Kidney tubule cell (primary cell): ENCODE results near the gene CBLN3.

ENCODE experiments used
- DNase-seq: peaks from one replicate; pipeline ENCODE4 v3.0.0-alpha.2; 2018; ENCODE audit warnings: low spot score

CBLN3 gene

DNA sequence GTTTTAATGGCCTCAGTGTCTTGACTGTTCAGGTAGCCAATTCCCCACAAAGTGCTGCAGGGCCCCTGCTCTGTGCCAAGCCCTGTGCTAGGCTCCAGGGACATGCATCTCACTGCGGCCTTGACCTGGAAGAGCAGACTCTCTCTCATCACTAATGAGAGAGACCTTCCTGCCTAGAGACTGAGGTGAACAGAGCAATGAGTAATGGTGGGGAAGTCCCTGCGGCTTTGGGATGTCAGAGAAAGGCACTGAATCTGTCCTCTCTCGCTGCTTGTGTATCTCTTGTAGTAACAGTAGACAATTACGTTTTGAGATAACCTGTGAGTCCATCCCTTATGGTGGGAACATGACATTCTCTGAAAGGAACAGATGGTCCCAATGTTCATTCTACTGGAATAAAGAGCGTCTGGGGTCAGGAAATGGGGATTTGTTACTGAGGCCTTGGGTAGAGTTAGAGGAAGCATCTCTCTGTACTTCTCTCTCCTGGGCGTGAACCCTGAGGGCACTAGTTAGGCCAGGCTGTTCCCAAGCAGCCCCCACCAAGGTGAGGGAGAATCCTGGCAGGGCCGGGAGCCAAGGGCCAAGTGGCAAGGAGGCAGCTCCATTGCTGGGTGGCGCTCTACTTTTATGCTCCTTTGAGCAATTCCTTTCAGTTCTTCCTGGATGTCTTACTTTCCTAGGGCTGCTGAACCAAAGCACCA lies 48.0 kb downstream of the CBLN3 start:
- DNase-seq, result peak; percentile 28

DNA sequence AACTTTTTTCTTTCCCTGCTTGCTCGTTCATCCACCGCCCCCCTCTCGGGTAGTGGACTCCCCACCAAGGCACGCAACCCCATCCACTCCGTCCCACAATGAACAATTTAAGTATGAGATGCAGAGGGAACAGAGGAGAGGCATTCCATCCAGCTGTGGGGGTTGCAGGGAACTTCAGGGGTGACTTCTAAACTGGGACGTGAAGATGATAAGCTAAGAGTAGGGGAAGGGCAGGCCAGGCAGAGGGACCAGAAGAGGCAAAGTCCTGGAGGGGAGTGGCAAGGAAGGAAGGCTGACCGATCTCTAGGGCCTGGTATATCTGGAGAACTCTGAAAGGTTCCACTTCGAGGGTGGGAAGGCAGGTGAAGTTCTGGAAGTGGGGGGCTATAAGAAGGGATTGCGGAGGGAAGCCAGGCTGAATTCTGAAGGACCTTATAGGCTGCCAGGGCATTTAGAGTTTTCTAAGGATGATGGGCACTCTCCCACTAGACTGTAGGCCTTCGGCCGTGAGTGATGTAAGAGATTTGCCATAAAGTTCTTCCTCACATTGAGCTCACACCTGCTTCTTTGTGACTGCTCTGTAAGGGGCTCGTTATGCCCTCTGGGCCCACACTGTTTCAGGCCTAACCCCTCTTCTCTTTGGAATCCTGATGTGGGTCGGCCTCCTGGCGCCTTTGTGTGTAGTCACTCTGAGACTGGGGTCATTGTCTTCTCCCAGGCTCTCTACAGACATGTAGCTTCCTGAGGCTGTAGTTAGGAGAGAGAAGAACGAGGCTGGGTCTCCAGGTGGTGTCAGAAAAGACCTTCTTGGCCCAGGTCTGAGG lies 49.3 kb downstream of the CBLN3 start:
- no peak for DNase-seq

DNA sequence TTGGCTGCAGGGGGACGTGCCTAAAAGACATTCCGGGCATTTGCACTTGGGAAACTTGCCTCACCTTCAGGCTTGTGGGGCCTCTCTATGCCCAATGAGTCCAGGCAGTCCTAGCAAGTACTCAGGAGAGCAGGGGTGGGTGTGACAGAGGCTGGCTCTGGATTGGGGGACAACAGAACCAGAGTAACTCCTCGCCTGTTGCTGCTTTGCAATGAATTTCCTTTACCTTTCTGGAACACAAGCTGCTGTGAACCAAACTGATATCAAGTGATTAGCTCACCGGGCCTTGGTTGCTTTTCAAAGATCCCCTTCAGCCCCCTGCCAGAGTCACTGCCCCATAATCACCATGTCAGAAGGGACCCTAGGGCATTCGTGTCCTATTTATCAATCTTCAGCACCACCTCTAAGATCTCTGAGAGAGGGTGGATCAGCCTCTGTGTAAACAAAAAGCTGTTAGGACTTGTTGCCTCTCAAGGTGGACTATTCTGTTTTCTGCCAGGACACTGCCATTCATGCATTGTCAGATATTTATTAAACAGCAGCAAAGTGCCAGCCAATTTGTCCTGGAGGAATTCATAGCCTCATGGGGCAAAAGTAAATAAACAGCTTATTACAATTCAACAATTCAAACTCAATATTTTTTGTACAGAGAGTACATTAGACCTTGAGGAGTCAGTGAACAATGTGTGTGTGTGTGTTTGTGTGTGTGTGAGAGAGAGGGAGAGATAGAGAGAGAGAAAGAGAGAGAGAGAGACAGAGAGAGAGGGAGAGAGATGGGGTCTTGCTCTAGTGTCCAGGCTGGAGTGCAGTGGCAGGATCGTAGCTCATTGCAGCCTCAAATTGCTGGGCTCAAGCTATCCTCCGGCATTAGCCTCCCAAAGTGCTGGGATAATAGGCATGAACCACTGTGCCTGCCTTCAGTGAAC lies 50.2 kb downstream of the CBLN3 start:
- DNase-seq, result no peak

DNA sequence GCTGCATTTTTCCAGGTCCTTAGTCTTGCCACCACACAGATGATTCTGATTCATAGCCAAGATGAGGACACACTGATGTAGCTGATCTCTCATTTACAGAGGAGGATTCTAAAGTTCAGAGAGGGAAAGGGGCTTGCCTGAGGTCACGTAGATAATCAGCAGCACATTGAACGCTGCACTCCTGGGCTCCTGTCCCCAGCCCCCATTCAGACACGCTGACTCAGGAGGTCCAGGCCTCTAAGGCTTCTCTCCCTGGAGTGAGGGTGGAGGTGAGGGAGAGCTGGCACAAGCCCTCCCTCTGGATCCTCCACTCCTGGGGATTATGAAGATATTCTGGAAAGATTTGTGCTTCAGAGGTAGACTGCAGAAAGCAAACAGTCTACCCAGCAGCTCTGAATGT lies 51.1 kb downstream of the CBLN3 start:
- DNase-seq, result no peak

DNA sequence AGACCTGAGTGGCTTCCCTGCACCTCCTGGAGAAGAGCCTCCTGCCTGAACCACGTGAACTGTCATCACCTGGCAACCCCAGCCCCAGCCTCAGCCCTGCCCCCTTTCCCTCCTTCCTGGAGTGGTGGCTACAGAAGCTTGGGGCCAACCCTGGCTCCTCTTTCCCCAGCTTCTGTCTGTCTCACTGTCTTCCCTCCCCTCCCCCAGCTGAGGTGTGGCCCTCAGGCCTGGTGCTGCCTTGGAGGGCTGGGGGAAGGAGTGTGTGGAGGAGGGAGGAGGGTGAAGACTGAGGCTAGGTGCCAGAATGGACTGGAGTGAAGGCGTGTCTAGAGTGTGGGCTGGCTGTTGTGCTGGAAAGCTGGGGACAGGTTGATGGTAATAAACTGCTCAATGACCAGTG lies 51.8 kb downstream of the CBLN3 start:
- DNase-seq, result no peak

DNA sequence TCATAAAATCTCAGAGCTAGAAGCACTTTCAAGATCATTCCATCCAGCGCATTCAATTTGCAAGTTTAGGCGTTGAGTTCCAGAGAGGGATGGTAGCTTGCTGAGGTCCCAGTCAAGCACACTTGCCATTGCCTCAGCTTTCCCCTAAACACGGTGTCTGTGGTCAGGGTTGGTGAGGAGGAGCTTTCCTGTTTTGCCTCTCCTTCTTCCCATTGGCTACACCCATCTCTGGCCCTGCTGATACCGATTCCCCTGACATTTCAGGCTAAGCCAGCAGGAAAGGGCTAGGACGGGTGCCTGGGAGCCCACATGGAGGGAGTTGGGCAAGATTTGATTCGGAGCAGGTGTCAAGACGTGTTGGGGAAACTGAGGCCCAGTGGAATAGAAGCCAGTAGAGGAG lies 52.3 kb downstream of the CBLN3 start:
- DNase-seq, result no peak
